MM.1S (cell line): ENCODE data around the gene HBM.

ENCODE experiments used
- DNase-seq: peaks from one replicate; pipeline ENCODE4 v3.0.0-alpha.2; 2015
- H2AFZ ChIP-seq: fragments of 300-600 bp; sonication (generic); 2 replicates; pipeline ENCODE4 v1.6.0; 2016; ENCODE audit warnings: antibody characterized with exemption, low read length
- H3F3A ChIP-seq: fragments of 300-600 bp; sonication (generic); 2 replicates; pipeline ENCODE4 v1.6.1; 2016; ENCODE audit warnings: mild to moderate bottlenecking, antibody characterized with exemption, low read length, moderate library complexity, mixed read lengths; ENCODE audit not compliant: insufficient read depth
- H3K27ac ChIP-seq: fragments of 300-600 bp; sonication (generic); 2 replicates; pipeline ENCODE4 v1.5.1; 2016; ENCODE audit warnings: mild to moderate bottlenecking, low read length
- H3K27me3 ChIP-seq: fragments of 300-600 bp; sonication (generic); replicated peaks from 2 replicates; pipeline ENCODE4 v1.6.0; 2016; ENCODE audit warnings: low read length; ENCODE audit not compliant: insufficient read depth
- H3K36me3 ChIP-seq: fragments of 300-600 bp; sonication (generic); replicated peaks from 2 replicates; pipeline ENCODE4 v1.6.1; 2016; ENCODE audit warnings: mild to moderate bottlenecking, low read length, mixed read lengths; ENCODE audit not compliant: insufficient read depth
- H3K4me1 ChIP-seq: fragments of 300-600 bp; sonication (generic); 2 replicates; pipeline ENCODE4 v1.6.1; 2016; ENCODE audit warnings: low read length, mixed read lengths
- H3K4me2 ChIP-seq: fragments of 300-600 bp; sonication (generic); 2 replicates; pipeline ENCODE4 v1.6.0; 2016; ENCODE audit warnings: low read depth, low read length
- H3K4me3 ChIP-seq: fragments of 300-600 bp; sonication (generic); 2 replicates; pipeline ENCODE4 v1.5.1; 2016; ENCODE audit warnings: low read length, mixed read lengths
- H3K79me2 ChIP-seq: fragments of 300-600 bp; sonication (generic); 2 replicates; pipeline ENCODE4 v1.6.1; 2016; ENCODE audit warnings: mixed run types, low read length, mixed read lengths
- H3K9ac ChIP-seq: fragments of 300-600 bp; sonication (generic); 2 replicates; pipeline ENCODE4 v1.6.1; 2016; ENCODE audit warnings: low read length, mixed read lengths
- H3K9me2 ChIP-seq: fragments of 300-600 bp; sonication (generic); replicated peaks from 2 replicates; pipeline ENCODE4 v1.6.1; 2016; ENCODE audit warnings: mild to moderate bottlenecking, low read length, mixed read lengths; ENCODE audit not compliant: insufficient read depth
- H3K9me3 ChIP-seq: fragments of 300-600 bp; sonication (generic); replicated peaks from 2 replicates; pipeline ENCODE4 v1.6.1; 2016; ENCODE audit warnings: mild to moderate bottlenecking, low read length, mixed read lengths; ENCODE audit not compliant: insufficient read depth
- H4K20me1 ChIP-seq: fragments of 300-600 bp; sonication (generic); 2 replicates; pipeline ENCODE4 v1.6.1; 2016; ENCODE audit warnings: mild to moderate bottlenecking, low read length, moderate library complexity, mixed read lengths; ENCODE audit not compliant: insufficient read depth
- EZH2 ChIP-seq: fragments of 300-600 bp; sonication (generic); optimal IDR thresholded peaks from 2 replicates; pipeline ENCODE3; 2017; ENCODE audit warnings: low read depth, mild to moderate bottlenecking, antibody characterized with exemption, low read length, mixed read lengths
- EZH2phosphoT487 ChIP-seq: fragments of 300-600 bp; sonication (generic); IDR thresholded peaks from 2 replicates; pipeline ENCODE4 v1.6.1; 2018; ENCODE audit warnings: antibody characterized with exemption, low read length
- TF ChIP-seq, protein P1 (sequence below): fragments of 300-600 bp; sonication (generic); IDR thresholded peaks from 2 replicates; pipeline ENCODE4 v1.5.1; 2016; ENCODE audit warnings: antibody characterized with exemption, low read length, mixed read lengths

The HBM gene

DNA sequence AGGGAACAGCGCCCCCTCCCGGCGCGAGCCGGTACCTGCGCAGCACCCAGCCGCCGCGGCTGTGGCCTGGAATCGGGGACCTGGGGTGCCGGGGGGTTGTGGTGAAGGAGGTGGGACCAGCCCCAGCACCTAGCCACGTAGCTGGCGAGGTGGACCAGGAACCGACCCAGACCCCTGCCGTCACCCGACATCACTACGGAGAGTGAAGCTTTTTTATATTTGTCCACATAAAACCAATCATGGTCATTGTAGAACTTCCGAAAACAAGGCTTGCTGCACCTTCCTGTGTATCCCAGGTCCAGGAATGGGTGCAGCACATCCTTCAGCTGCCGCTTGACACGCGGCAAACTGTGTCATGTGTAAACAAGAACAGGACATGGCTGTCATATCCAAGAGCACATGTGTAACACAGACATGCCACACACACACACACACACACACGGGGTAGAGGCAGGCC, 15.8 kb downstream of the HBM start:
- peaks cover 27% of the 10 kb centered on the region for H3K27me3 ChIP-seq
- no peaks in the 10 kb centered on the region for H3K36me3 ChIP-seq
- no peaks in the 10 kb centered on the region for H3K9me3 ChIP-seq
- peak overlapping the region; percentile 93; the same call in 1 of the 2 replicates for H3K4me2 ChIP-seq
- H3K79me2 ChIP-seq, result no peaks in the 10 kb centered on the region
- no peaks in the 10 kb centered on the region for H3K9me2 ChIP-seq
- DNase-seq, result no peak
- no peak for TF ChIP-seq EZH2
- TF ChIP-seq, protein P1, sequence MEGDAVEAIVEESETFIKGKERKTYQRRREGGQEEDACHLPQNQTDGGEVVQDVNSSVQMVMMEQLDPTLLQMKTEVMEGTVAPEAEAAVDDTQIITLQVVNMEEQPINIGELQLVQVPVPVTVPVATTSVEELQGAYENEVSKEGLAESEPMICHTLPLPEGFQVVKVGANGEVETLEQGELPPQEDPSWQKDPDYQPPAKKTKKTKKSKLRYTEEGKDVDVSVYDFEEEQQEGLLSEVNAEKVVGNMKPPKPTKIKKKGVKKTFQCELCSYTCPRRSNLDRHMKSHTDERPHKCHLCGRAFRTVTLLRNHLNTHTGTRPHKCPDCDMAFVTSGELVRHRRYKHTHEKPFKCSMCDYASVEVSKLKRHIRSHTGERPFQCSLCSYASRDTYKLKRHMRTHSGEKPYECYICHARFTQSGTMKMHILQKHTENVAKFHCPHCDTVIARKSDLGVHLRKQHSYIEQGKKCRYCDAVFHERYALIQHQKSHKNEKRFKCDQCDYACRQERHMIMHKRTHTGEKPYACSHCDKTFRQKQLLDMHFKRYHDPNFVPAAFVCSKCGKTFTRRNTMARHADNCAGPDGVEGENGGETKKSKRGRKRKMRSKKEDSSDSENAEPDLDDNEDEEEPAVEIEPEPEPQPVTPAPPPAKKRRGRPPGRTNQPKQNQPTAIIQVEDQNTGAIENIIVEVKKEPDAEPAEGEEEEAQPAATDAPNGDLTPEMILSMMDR, result peak; percentile 88
- H3K4me3 ChIP-seq, result no peak overlapping the region
- H4K20me1 ChIP-seq, result no peaks in the 10 kb centered on the region
- H2AFZ ChIP-seq, result no peak overlapping the region
- H3K4me1 ChIP-seq, result 0 out of 2 replicates have a peak, but pooled peaks cover 6% of the 10 kb centered on the region
- no peak overlapping the region for H3K27ac ChIP-seq
- H3F3A ChIP-seq, result no peaks in the 10 kb centered on the region
- no peak overlapping the region for H3K9ac ChIP-seq

DNA sequence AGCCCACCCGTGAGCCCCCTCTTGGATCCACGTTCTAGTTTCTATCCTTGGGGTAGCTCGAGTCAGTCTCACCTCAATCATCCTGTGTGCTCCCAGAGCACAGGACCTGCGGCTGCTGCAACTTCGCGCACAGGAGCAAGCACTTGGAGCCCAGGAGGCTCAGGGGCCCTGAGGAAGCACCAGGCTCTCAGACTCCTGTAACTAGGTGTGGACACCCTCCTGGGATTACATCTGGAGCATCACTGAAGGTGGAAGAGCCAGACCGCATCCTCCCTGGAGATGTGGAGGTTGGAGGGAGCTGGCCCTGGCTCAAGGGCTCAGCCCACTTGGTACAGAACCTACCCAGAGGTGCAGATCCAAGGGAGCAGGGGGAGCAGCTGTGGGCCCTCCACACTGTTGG, 17.2 kb downstream of the HBM start:
- DNase-seq, result no peak
- no peaks in the 10 kb centered on the region for H3K79me2 ChIP-seq
- TF ChIP-seq EZH2phosphoT487 (no peak), EZH2 (no peak)
- TF ChIP-seq, protein P1, result no peak
- 0 out of 2 replicates have a peak, but pooled peaks cover 6% of the 10 kb centered on the region for H3K4me1 ChIP-seq
- H3K4me3 ChIP-seq, result no peak overlapping the region
- no peaks in the 10 kb centered on the region for H3F3A ChIP-seq
- H3K27me3 ChIP-seq, result peaks cover 19% of the 10 kb centered on the region
- no peak overlapping the region for H3K4me2 ChIP-seq
- no peak overlapping the region for H2AFZ ChIP-seq
- no peaks in the 10 kb centered on the region for H3K9me2 ChIP-seq
- no peaks in the 10 kb centered on the region for H4K20me1 ChIP-seq
- no peaks in the 10 kb centered on the region for H3K9me3 ChIP-seq
- no peak overlapping the region for H3K27ac ChIP-seq
- H3K9ac ChIP-seq, result no peak overlapping the region
- H3K36me3 ChIP-seq, result no peaks in the 10 kb centered on the region

DNA sequence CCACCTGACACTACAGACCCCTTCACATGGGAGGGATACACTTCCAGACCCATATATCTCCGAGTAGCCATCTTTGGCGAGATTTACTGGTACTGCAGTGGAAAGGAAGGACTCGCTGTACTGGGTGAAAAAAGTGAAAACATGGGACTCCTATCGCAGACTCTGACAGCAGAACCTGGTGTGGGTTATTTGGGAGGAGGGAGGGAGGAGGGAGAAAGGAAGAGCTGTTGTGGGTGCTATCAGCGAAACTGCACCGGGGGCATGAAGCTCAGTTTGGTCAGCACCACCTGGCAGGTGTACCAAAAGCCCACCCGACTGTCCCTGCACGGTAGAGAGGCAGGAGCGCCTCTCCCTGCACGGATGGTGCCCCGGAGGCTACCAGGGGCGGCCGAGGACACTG, 19.4 kb downstream of the HBM start:
- Histone ChIP-seq H3K79me2 (no peaks in the 10 kb centered on the region), H3K27me3 (no peaks in the 10 kb centered on the region), H3K9me3 (no peaks in the 10 kb centered on the region), H3K27ac (no peak overlapping the region), H3K4me3 (no peak overlapping the region), H3K9ac (no peak overlapping the region), H4K20me1 (no peaks in the 10 kb centered on the region), H3K4me2 (no peak overlapping the region), H3K9me2 (no peaks in the 10 kb centered on the region), H3K36me3 (no peaks in the 10 kb centered on the region), H2AFZ (no peak overlapping the region), H3K4me1 (0 out of 2 replicates have a peak, but pooled peaks cover 6% of the 10 kb centered on the region), H3F3A (no peaks in the 10 kb centered on the region)
- no peak for DNase-seq
- TF ChIP-seq EZH2 (no peak), EZH2phosphoT487 (no peak)
- TF ChIP-seq, protein P1, result no peak
